Gastrocnemius medialis (tissue), 4 donors: ENCODE results near the gene TBC1D5.

Source experiments
- POLR2A ChIP-seq, 2 donors: fragments of 450-650 bp; IDR thresholded peaks; one replicate each; pipeline ENCODE4 v1.6.1; 2017; ENCODE audit warnings: antibody characterized with exemption in 2 of 2, mild to moderate bottlenecking in 2 of 2, moderate library complexity in 2 of 2
- TF ChIP-seq, protein P1 (sequence below), 5 experiments: fragments of 450-650 bp in 3 of 5; fragments of 200-600 bp in 2 of 5; sonication (generic) in 2 of 5; IDR thresholded peaks in 4 of 5; conservative IDR thresholded peaks in 1 of 5; 1 replicate in 4 of 5; 2 replicates in 1 of 5; pipeline ENCODE4 v1.5.1; 2016 to 2019; ENCODE audit warnings: antibody characterized with exemption in 5 of 5, mild to moderate bottlenecking in 3 of 5, moderate library complexity in 3 of 5

DNA sequence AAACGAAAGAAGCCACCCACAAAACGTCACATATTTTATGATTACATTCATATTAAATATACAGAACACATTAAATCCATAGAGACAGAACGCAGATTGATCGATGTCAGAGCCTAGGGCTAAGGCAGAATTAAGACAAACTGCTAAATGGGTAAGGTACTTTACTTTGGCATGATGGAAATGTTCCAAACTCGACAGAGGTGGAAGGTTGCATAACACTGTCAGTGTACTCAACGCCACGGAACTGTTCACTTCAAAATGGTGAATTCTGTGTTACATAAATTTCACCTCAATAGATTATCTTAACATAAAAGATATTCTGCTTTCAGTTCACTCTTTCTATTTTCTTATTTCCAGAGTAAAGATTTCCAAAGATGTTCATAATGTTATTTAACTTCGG, 158.4 kb downstream of the TBC1D5 start:
- TF ChIP-seq, protein P1, sequence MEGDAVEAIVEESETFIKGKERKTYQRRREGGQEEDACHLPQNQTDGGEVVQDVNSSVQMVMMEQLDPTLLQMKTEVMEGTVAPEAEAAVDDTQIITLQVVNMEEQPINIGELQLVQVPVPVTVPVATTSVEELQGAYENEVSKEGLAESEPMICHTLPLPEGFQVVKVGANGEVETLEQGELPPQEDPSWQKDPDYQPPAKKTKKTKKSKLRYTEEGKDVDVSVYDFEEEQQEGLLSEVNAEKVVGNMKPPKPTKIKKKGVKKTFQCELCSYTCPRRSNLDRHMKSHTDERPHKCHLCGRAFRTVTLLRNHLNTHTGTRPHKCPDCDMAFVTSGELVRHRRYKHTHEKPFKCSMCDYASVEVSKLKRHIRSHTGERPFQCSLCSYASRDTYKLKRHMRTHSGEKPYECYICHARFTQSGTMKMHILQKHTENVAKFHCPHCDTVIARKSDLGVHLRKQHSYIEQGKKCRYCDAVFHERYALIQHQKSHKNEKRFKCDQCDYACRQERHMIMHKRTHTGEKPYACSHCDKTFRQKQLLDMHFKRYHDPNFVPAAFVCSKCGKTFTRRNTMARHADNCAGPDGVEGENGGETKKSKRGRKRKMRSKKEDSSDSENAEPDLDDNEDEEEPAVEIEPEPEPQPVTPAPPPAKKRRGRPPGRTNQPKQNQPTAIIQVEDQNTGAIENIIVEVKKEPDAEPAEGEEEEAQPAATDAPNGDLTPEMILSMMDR (IDR thresholded peaks at IDR 0.05 in 4 of 5, conservative IDR thresholded peaks at IDR 0.05 in 1 of 5): no peak
- TF ChIP-seq POLR2A (IDR thresholded peaks at IDR 0.05): no peak
